Keratinocyte (primary cell): Measurements from ENCODE around the gene TNS1. TPM values are rescaled to one million over a fixed set of nuclear protein-coding genes. Genes with fewer than 3 reads are reported as not detected.

Experiments used
- DNase-seq: peaks from one replicate; pipeline ENCODE4 v3.0.0-alpha.2; 2011; ENCODE audit warnings: low read depth, missing footprints, low spot score
- FAIRE-seq: peaks from 2 replicates; lab custom pipeline; 2011; peaks lifted over from hg19 to GRCh38; lab: Jason Lieb, UNC
- H2AFZ ChIP-seq: 2 replicates; pipeline ENCODE4 v1.6.0; 2012; ENCODE audit warnings: low read length, control low read depth, inconsistent platforms; ENCODE audit not compliant: control insufficient read depth
- H3K27ac ChIP-seq: 2 replicates; pipeline ENCODE4 v1.5.1; 2011; ENCODE audit warnings: low read length; ENCODE audit not compliant: control insufficient read depth, insufficient read depth
- H3K27me3 ChIP-seq: 3 replicates; pipeline ENCODE4 v1.6.0; 2011; ENCODE audit warnings: low read length; ENCODE audit not compliant: control insufficient read depth, insufficient read depth; ENCODE audit errors: extremely low read depth
- H3K36me3 ChIP-seq, 2 experiments: 2 replicates in 1 of 2; 3 replicates in 1 of 2; pipeline ENCODE4 v1.5.1; 2011; ENCODE audit warnings: low read length in 2 of 2, mild to moderate bottlenecking in 1 of 2; ENCODE audit not compliant: control insufficient read depth in 2 of 2, insufficient read depth in 2 of 2; ENCODE audit errors: extremely low read depth in 1 of 2
- H3K4me1 ChIP-seq: 3 replicates; pipeline ENCODE4 v1.5.1; 2011; ENCODE audit warnings: low read length; ENCODE audit not compliant: control insufficient read depth, insufficient read depth; ENCODE audit errors: extremely low read depth
- H3K4me2 ChIP-seq: 3 replicates; pipeline ENCODE4 v1.6.0; 2011; ENCODE audit warnings: low read depth, low read length; ENCODE audit not compliant: control insufficient read depth, insufficient read depth; ENCODE audit errors: extremely low read depth
- H3K4me3 ChIP-seq, 3 experiments: fragments of 200-600 bp in 1 of 3; sonication (generic) in 1 of 3; 2 replicates in 2 of 3; 3 replicates in 1 of 3; pipeline ENCODE4 v1.5.1; 2011 to 2016; ENCODE audit warnings: low read length in 3 of 3, mild to moderate bottlenecking in 3 of 3, control low read depth in 2 of 3, inconsistent platforms in 1 of 3, low read depth in 1 of 3, mixed read lengths in 1 of 3, mixed run types in 1 of 3, moderate library complexity in 1 of 3; ENCODE audit not compliant: control insufficient read depth in 2 of 3, insufficient read depth in 2 of 3; ENCODE audit errors: extremely low read depth in 1 of 3
- H3K79me2 ChIP-seq: 2 replicates; pipeline ENCODE4 v1.6.0; 2012; ENCODE audit warnings: low read length; ENCODE audit not compliant: control insufficient read depth, insufficient read depth
- H3K9ac ChIP-seq: 3 replicates; pipeline ENCODE4 v1.6.0; 2011; ENCODE audit warnings: low read length; ENCODE audit not compliant: control insufficient read depth, insufficient read depth; ENCODE audit errors: extremely low read depth
- H3K9me1 ChIP-seq: 3 replicates; pipeline ENCODE4 v1.6.0; 2011; ENCODE audit warnings: low read length; ENCODE audit not compliant: control insufficient read depth, insufficient read depth; ENCODE audit errors: extremely low read depth
- H3K9me3 ChIP-seq: 2 replicates; pipeline ENCODE4 v1.5.1; 2012; ENCODE audit warnings: low read depth, low read length; ENCODE audit not compliant: control insufficient read depth
- H4K20me1 ChIP-seq: 3 replicates; pipeline ENCODE4 v1.6.0; 2011; ENCODE audit warnings: low read length; ENCODE audit not compliant: control insufficient read depth, insufficient read depth; ENCODE audit errors: extremely low read depth
- CTCF ChIP-seq, 3 experiments: IDR thresholded peaks in 1 of 3; conservative IDR thresholded peaks in 1 of 3; optimal IDR thresholded peaks in 1 of 3; 2 replicates in 2 of 3; 3 replicates in 1 of 3; pipeline versions ENCODE3 to v1.5.1; 2011; ENCODE audit warnings: low read length in 3 of 3, mild to moderate bottlenecking in 3 of 3, moderate library complexity in 2 of 3, control low read depth in 1 of 3, inconsistent platforms in 1 of 3; ENCODE audit not compliant: insufficient read depth in 2 of 3; ENCODE audit errors: extremely low read depth in 1 of 3
- EZH2 ChIP-seq: IDR thresholded peaks from one replicate; pipeline ENCODE4 v1.6.1; 2012; ENCODE audit warnings: inconsistent platforms, mild to moderate bottlenecking, low read length, moderate library complexity
- dilution Hi-C: fragments of 300-500 bp; cut with MboI; formaldehyde crosslinking; loops from one replicate; pipeline ENCODE4 v1.7.0; 2020; ENCODE audit warnings: low sequenced_read_pairs; ENCODE audit not compliant: extremely low pct_ligation_motif_present
- polyA plus RNA-seq, 5 experiments: library from polyadenylated mRNA; depleted of rRNA in 3 of 5; stranded (reverse) in 3 of 5; stranded (forward) in 1 of 5; unstranded in 1 of 5; fragments of >200 nt; gene quantifications; 1 replicate in 1 of 5; 2 replicates in 3 of 5; 3 replicates in 1 of 5; pipeline versions ENCODE4 v1.2.1 to v1.2.3, GENCODE V29; 2011 to 2012; ENCODE audit warnings: missing spikeins in 2 of 5, low read depth in 1 of 5, low replicate concordance in 1 of 5

Gene TNS1
- polyA plus RNA-seq, 1 donor (not counting 4 experiments of a cell fraction or from before 2014, with no cell fraction given): 2.5 TPM

- Histone ChIP-seq H3K9me3 (no peaks in the 10 kb centered on the region), H3K79me2 (no peaks in the 10 kb centered on the region), H3K4me3 (no peak overlapping the region), H3K4me1 (peaks cover 7% of the 10 kb centered on the region), H3K9me1 (no peaks in the 10 kb centered on the region), H4K20me1 (peaks cover 4% of the 10 kb centered on the region), H3K36me3 (no peaks in the 10 kb centered on the region), H3K4me2 (no peak overlapping the region), H2AFZ (no peak overlapping the region), H3K27me3 (peaks cover 43% of the 10 kb centered on the region), H3K9ac (no peak overlapping the region), H3K27ac (no peak overlapping the region)
- dilution Hi-C loops: no loop called here
- TF ChIP-seq EZH2 (no peak), CTCF (optimal IDR thresholded peaks at IDR 0.05 in 1 of 3, IDR thresholded peaks at IDR 0.05 in 1 of 3, conservative IDR thresholded peaks at IDR 0.05 in 1 of 3; ENCODE audit: extremely low read depth in 1 of 3, insufficient read depth in 2 of 3, low read length in 3 of 3) (no peak)
- FAIRE-seq: no peak
- DNase-seq: no peak
Observed at GRCh38 chr2:217905395-217905794, 97.4 kb downstream of the TNS1 start.

- peaks cover 4% of the 10 kb centered on the region for H4K20me1 ChIP-seq
- no peak for TF ChIP-seq CTCF (optimal IDR thresholded peaks at IDR 0.05 in 1 of 3, IDR thresholded peaks at IDR 0.05 in 1 of 3, conservative IDR thresholded peaks at IDR 0.05 in 1 of 3; ENCODE audit: extremely low read depth in 1 of 3, insufficient read depth in 2 of 3, low read length in 3 of 3)
- no peak for TF ChIP-seq EZH2
- no peak overlapping the region for H3K4me2 ChIP-seq
- DNase-seq (no peak), FAIRE-seq (no peak)
- H3K9me1 ChIP-seq: no peaks in the 10 kb centered on the region
- no peak overlapping the region for H3K4me3 ChIP-seq
- H2AFZ ChIP-seq: no peak overlapping the region
- H3K27ac ChIP-seq: no peak overlapping the region
- no peak overlapping the region for H3K9ac ChIP-seq
- H3K9me3 ChIP-seq: no peaks in the 10 kb centered on the region
- peaks cover 7% of the 10 kb centered on the region for H3K4me1 ChIP-seq
- H3K36me3 ChIP-seq: no peaks in the 10 kb centered on the region
- dilution Hi-C loops: no loop called here
- no peaks in the 10 kb centered on the region for H3K79me2 ChIP-seq
- peaks cover 40% of the 10 kb centered on the region for H3K27me3 ChIP-seq
Observed at GRCh38 chr2:217904614-217904965, 98.2 kb downstream of the TNS1 start.
